PC-3 (cell line): ENCODE results near the gene PLCL2.

Source experiments
- CTCF ChIP-seq: fragments of 300-600 bp; sonication (generic); conservative IDR thresholded peaks from 2 replicates; pipeline ENCODE4 v1.5.1; 2017; ENCODE audit warnings: antibody characterized with exemption, low read depth, mild to moderate bottlenecking, low read length
- EZH2 ChIP-seq: fragments of 300-600 bp; sonication (generic); IDR thresholded peaks from one replicate; pipeline ENCODE4 v1.6.1; 2017; ENCODE audit warnings: antibody characterized with exemption, mild to moderate bottlenecking, low read length; ENCODE audit not compliant: unreplicated experiment
- EZH2phosphoT487 ChIP-seq: fragments of 300-600 bp; sonication (generic); IDR thresholded peaks from 2 replicates; pipeline ENCODE4 v1.6.1; 2018; ENCODE audit warnings: mild to moderate bottlenecking, antibody characterized with exemption, low read length, borderline replicate concordance

GRCh38 chr3:17055374-17056276, 170.9 kb downstream of the PLCL2 start:
- no peak for TF ChIP-seq EZH2phosphoT487
- no peak for TF ChIP-seq CTCF
- TF ChIP-seq EZH2: no peak
